ENCODE data around the gene SH3TC1. TPM values are rescaled to one million over a fixed set of nuclear protein-coding genes. Genes with fewer than 3 reads are reported as not detected.

The SH3TC1 gene
- total RNA-seq, 2 experiments from 2014 or later, result 119 to 127 TPM

DNA sequence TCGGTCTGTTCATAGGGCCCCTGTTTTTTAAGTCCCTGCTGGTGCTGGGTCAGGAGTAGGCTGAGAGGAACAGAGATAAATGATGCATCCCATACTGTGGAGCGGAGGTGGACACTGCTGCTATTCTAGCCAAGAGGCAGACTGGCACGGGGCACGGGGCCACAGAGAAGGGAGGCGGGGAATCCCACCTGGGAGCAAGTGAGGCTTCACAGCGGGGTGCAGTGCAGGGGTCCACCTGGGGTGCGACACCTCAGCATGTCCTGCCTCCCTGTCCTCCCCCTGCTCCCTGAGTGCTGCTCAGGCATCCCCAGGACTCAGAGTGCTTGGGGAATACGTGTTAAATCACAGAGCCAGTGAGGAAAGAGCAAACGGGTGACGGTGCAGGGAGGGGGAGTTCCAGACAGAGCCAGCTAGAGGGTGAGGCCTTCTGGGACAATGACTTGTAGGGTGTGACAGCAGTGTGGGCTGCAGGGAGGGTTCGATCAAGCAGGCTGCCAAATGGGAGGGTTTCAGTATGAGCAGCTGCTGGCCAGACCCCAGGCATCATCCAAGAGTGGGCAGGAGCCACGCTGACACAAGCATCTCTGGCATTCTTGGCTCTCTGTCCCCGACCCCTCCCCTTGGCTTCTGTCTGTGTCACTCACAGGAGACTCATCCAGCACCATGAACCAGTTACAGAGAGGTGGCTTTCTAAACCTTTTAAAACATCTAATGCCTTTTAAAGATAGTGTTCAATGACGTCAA is 56.8 kb downstream of the SH3TC1 start:
- Histone ChIP-seq H3K9me3 (ENCODE audit: control insufficient read depth in 1 of 2, insufficient read depth in 1 of 2, low read length in 2 of 2) (no peaks in the 10 kb centered on the region), H3K4me3 (ENCODE audit: low read length) (no peak overlapping the region), H3K27ac (ENCODE audit: low read depth in 1 of 2, low read length in 2 of 2) (no peak overlapping the region), H3K4me1 (ENCODE audit: insufficient read depth, low read length) (no peaks in the 10 kb centered on the region), H3K36me3 (ENCODE audit: insufficient read depth, low read length) (no peaks in the 10 kb centered on the region), H3K27me3 (ENCODE audit: control insufficient read depth in 1 of 2, insufficient read depth in 2 of 2, low read length in 2 of 2) (no peaks in the 10 kb centered on the region)
- H3K27ac Mint-ChIP-seq, result no peak overlapping the region
- TF ChIP-seq, protein P1, sequence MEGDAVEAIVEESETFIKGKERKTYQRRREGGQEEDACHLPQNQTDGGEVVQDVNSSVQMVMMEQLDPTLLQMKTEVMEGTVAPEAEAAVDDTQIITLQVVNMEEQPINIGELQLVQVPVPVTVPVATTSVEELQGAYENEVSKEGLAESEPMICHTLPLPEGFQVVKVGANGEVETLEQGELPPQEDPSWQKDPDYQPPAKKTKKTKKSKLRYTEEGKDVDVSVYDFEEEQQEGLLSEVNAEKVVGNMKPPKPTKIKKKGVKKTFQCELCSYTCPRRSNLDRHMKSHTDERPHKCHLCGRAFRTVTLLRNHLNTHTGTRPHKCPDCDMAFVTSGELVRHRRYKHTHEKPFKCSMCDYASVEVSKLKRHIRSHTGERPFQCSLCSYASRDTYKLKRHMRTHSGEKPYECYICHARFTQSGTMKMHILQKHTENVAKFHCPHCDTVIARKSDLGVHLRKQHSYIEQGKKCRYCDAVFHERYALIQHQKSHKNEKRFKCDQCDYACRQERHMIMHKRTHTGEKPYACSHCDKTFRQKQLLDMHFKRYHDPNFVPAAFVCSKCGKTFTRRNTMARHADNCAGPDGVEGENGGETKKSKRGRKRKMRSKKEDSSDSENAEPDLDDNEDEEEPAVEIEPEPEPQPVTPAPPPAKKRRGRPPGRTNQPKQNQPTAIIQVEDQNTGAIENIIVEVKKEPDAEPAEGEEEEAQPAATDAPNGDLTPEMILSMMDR (IDR thresholded peaks at IDR 0.05), result no peak
- H3K27me3 Mint-ChIP-seq, result no peaks in the 10 kb centered on the region
- ChIA-PET CTCF (no interaction called here), POLR2A (no interaction called here)
- H3K36me3 Mint-ChIP-seq (ENCODE audit: low read depth), result no peaks in the 10 kb centered on the region
- H3K4me3 Mint-ChIP-seq, result no peak overlapping the region
- intact Hi-C loops (cut with DNase I, micrococcal nuclease), result no loop called here
- H3K4me1 Mint-ChIP-seq (ENCODE audit: low read depth), result no peaks in the 10 kb centered on the region
- DNase-seq, result no peak
- no peak for ATAC-seq (ENCODE audit: poor library complexity)
- H3K9me3 Mint-ChIP-seq, result no peaks in the 10 kb centered on the region

DNA sequence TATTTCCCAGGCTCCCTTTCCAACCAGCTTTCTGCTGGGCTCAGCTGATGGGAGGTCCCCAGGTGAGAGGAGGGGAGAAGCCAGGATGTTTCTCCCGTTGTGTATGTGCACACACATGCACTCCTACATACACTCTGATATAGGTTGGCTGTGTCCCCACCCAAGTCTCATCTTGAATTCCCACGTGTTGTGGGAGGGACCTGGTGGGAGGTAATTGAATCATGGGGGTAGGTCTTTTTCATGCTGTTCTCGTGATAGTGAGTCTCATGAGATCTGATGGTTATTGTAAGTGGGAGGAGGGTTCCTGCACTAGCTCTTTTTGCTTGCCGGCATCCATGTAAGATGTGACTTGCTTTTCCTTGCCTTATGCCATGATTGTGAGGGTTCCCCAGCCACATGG is 58.8 kb downstream of the SH3TC1 start:
- Mint-ChIP-seq H3K27ac (no peak overlapping the region), H3K4me1 (ENCODE audit: low read depth) (no peaks in the 10 kb centered on the region), H3K27me3 (no peaks in the 10 kb centered on the region), H3K9me3 (no peaks in the 10 kb centered on the region), H3K4me3 (no peak overlapping the region), H3K36me3 (ENCODE audit: low read depth) (no peaks in the 10 kb centered on the region)
- no peaks in the 10 kb centered on the region for H3K36me3 ChIP-seq (ENCODE audit: insufficient read depth, low read length)
- ChIA-PET POLR2A (no interaction called here), CTCF (no interaction called here)
- TF ChIP-seq, protein P1 (IDR thresholded peaks at IDR 0.05), result no peak
- H3K27ac ChIP-seq (ENCODE audit: low read depth in 1 of 2, low read length in 2 of 2), result no peak overlapping the region
- no peaks in the 10 kb centered on the region for H3K4me1 ChIP-seq (ENCODE audit: insufficient read depth, low read length)
- ATAC-seq (ENCODE audit: poor library complexity) (no peak), DNase-seq (no peak)
- H3K4me3 ChIP-seq (ENCODE audit: low read length), result no peak overlapping the region
- no peaks in the 10 kb centered on the region for H3K27me3 ChIP-seq (ENCODE audit: control insufficient read depth in 1 of 2, insufficient read depth in 2 of 2, low read length in 2 of 2)
- intact Hi-C loops (cut with DNase I, micrococcal nuclease), result no loop called here
- no peaks in the 10 kb centered on the region for H3K9me3 ChIP-seq (ENCODE audit: control insufficient read depth in 1 of 2, insufficient read depth in 1 of 2, low read length in 2 of 2)

DNA sequence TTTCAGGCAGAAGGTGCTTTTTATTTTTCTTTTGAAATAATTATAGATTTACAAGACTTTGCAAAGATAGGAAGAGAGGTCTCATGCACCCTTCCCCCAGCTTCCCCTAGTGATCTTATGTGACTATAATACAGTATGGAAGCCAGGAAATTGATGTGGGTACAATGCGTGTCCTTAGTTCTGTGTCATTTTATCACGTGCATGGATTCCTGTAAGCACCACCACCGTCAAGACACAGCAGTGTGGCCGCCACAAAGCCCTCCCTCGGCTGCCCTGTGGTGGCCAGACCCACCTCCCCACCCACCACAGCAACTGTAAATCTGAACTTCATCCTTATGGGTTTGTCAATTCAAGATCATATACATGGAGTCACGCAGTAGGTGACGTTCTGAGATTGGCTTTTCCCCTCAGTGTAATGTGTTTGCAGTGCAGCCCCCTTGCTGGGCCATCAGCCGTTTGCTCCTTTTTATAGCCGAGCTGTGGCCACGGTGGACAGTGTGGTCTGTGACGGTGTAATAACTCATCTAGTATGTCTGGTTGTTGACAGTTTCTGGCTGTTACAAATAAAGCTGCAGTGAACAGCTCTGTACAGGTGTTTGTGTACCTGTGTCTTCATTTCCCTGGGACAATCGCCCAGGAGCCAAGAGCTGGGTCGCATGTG is 59.6 kb downstream of the SH3TC1 start:
- TF ChIP-seq, protein P1 (IDR thresholded peaks at IDR 0.05), result no peak
- Mint-ChIP-seq H3K9me3 (no peaks in the 10 kb centered on the region), H3K4me1 (ENCODE audit: low read depth) (no peaks in the 10 kb centered on the region), H3K4me3 (no peak overlapping the region), H3K27me3 (no peaks in the 10 kb centered on the region), H3K27ac (no peak overlapping the region), H3K36me3 (ENCODE audit: low read depth) (no peaks in the 10 kb centered on the region)
- no peaks in the 10 kb centered on the region for H3K36me3 ChIP-seq (ENCODE audit: insufficient read depth, low read length)
- no peak overlapping the region for H3K4me3 ChIP-seq (ENCODE audit: low read length)
- no peak overlapping the region for H3K27ac ChIP-seq (ENCODE audit: low read depth in 1 of 2, low read length in 2 of 2)
- POLR2A ChIA-PET, result no interaction called here
- no peaks in the 10 kb centered on the region for H3K4me1 ChIP-seq (ENCODE audit: insufficient read depth, low read length)
- CTCF ChIA-PET, result no interaction called here
- ATAC-seq (ENCODE audit: poor library complexity) (no peak), DNase-seq (no peak)
- H3K9me3 ChIP-seq (ENCODE audit: control insufficient read depth in 1 of 2, insufficient read depth in 1 of 2, low read length in 2 of 2), result no peaks in the 10 kb centered on the region
- H3K27me3 ChIP-seq (ENCODE audit: control insufficient read depth in 1 of 2, insufficient read depth in 2 of 2, low read length in 2 of 2), result no peaks in the 10 kb centered on the region
- intact Hi-C loops (cut with DNase I, micrococcal nuclease), result no loop called here

All from CD4-positive, alpha-beta T cell (primary cell).